Measurements from ENCODE around the gene CPXM2.

- TF ChIP-seq POLR2AphosphoS5 (IDR thresholded peaks at IDR 0.05) (no peak), CTCF (IDR thresholded peaks at IDR 0.05) (no peak)
Measured at GRCh38 chr10:123746520-123746919, 145.1 kb downstream of the CPXM2 start.

All from esophagus muscularis mucosa (tissue), 3 donors.